Stimulated activated CD4-positive, alpha-beta T cell treated with anti-CD3 and anti-CD28 coated beads, Interleukin-4, amount 100 ng/mL, for 1 hour (primary cell): ENCODE results near the gene PSENEN.

ENCODE experiments used
- DNase-seq: peaks from one replicate; pipeline ENCODE4 v3.0.0-alpha.2; 2020

The PSENEN gene, protein sequence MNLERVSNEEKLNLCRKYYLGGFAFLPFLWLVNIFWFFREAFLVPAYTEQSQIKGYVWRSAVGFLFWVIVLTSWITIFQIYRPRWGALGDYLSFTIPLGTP

DNA sequence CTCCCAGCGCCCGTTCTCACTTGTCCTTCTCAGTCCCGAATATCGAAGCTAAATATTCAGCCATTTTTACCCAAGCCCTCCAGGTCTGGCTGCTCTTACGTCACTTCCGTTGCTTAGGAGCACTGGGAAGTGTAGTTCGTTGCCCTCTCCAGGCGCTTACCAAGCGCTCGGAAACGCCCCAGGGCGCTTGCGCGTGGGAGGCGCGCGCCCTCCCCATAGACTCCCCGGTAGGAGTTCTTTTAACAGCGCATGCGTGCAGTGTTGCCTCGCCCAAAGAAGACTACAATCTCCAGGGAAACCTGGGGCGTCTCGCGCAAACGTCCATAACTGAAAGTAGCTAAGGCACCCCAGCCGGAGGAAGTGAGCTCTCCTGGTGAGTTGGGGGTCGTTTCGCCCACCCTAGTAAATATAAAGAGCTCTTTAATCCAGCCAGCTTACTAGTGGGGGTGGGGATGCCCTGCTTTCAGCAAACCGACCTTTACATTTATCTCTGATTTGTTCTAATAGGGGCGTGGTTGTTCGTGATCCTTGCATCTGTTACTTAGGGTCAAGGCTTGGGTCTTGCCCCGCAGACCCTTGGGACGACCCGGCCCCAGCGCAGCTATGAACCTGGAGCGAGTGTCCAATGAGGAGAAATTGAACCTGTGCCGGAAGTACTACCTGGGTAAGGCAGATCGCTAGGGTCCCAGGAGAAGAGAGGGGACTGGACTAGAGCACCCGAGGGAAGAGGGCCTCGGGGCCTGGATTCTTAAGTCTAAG, at the start of gene PSENEN, which contains the start of gene U2AF1L4:
Gene PSENEN (plus strand): TSS at position 324 of the 759 bp plus-strand sequence. CDS start 280 bp downstream, at position 604.
Gene U2AF1L4 (minus strand): TSS at position 91 of the 759 bp plus-strand sequence. CDS start 27 bp downstream, at position 64.
- peak; percentile 92 for DNase-seq

- no peak for DNase-seq
Observed at GRCh38 chr19:35695895-35696422, 49.5 kb upstream of the PSENEN start.

- DNase-seq = no peak
Observed at GRCh38 chr19:35696835-35697234, 48.6 kb upstream of the PSENEN start.

DNA sequence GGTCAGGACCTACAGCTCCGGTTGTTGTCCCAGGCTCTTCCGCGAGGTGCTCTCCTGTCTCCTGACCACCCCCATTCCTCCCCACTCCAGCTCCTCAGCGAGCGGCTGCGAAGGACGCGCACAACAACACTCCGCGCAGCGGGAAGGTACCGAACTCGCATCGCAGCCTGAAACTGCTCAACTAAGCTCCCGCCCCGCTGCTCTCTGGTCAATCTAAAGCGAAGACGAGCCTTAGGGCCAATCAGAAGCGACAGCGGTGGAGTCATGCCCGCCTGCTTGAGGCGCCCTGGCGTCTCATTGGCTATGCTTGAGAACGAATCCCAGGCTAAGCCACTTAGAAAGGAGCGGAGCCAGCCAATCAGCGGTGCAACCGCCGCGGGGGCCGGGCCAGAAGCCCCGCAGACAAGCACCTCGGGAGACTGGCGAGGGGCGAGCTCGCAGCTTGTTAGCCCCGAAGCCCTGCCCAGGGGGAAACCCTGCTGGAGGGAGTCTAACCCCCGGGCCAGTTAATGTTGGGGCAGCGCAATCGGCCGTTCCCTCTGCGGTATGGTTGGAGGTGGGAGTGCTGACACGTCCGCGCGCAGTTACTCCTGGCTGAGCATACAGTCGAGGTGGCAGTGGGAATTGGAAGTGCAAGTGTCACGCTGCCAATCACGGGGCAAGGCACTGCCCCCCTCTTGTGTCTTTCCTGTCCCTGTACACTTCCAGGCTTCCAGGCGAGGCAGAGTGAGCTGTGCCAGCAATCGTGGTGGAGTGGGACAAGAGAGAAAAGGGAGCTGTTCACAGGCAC, 43.0 kb upstream of the PSENEN start:
- peak; percentile 89 for DNase-seq

GRCh38 chr19:35703343-35703742, 42.1 kb upstream of the PSENEN start:
- no peak for DNase-seq

GRCh38 chr19:35704218-35704617, 41.2 kb upstream of the PSENEN start, which contains the start of gene ZBTB32:
Gene ZBTB32 (plus strand): TSS chr19:35704558. CDS start chr19:35714627, 10,069 bp downstream.
- no peak for DNase-seq

DNA sequence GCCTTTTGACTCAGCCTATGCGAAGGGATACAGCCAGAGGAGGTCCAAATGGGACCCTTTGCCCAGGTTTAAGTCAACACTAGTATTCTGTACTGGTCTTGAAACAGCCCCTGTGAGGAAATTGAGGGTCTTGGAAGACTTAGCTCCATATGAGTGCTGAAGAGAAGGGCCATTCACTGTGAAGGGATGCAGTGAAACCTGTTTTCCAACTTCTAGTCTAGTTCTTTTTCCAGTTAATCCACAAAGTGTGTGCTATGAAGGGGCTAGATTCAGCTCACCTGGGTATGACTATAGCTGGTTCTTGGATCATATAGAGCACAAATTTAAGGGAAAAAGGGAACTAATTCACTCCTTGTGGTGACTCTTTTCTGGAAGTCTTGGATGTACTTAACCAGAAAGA, 37.1 kb upstream of the PSENEN start:
- DNase-seq = no peak

DNA sequence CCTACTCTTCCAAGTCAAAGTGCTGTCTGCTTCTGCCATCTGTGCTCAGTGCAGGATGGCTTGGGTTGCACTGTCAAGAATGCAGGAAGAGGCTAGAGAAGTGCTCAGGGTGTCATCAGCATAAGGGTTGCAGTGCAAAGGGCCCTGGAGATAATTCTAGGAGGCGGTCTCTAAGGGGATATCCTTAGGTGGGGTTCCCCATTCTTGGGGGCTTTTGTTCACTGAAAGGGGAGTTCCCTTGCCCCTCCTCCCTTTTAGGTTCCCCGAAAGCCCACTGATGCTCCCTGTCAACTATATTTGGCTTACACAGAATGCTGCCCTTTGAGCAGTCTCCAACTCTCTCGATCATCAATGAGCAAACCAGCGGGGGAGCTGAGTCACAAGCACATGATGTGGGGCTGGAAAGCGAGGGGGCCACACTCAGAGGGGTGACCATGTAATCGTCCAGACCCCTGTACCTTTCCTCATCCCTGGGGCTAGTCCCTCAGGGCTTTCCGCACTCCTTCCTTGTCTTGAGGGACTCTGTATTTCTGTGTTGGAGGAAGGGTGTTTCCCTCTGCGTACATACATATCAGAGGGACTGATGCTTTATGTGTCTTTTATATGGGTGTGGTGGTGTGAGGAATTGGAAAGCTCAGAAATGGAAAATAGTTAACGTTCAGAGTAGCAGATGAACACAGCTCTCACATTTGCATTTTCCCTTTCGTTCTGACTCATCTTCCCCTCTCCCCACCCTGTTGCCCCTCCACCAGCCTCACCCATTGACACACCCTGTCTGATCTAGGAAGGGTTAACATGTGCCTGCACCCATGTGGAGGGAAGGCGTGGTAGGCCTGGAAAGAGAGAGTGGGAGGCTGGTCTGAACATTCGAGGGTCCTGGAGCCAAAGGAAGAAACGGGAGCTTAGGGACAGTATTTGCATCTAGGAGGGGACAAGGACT, 34.4 kb upstream of the PSENEN start:
- DNase-seq = peak; percentile 52

DNA sequence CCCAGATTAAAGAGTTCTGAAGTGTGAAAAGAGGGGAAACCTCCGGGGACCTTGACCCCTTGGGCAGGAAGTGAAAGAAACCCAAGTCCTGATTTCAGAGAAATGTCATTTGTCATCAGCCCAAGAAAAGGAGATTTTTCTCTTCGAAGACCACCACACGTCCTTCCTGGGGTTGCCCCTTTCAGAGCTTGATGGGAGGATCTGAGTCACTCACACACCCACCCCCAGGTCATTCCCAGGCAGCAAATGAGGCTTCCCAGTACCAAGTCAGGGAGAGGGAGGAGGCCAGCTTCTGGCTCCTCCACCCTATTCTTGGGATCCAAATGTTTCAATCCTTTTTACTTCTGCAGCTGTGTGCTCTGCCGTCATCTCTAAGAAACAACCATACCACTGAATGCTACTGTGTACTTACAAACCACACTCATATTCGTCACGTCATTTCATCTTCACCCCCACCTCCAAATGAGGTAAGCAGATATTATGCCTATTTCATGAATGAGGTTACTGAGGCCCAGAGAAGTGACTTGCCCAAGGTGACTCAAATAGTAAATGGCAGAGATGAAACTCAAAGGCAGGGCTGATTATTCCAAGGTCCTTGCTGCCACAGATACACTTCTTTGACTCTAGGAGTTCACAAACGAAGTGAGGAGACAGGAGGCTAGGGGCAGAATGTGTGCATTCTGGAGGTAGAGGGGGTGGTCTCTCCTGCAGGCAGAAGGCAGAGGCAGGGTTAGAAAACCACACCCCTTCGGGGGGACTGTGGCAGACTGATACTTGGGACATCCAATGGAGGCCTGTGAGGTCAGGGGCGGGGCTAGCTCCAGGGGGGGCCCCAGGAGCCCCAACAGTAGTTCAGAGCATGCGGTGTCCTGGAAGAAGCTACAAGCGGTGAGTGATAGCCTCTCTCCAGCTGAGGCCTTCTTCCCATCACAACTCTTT, 32.6 kb upstream of the PSENEN start:
- peak; percentile 58 for DNase-seq

DNA sequence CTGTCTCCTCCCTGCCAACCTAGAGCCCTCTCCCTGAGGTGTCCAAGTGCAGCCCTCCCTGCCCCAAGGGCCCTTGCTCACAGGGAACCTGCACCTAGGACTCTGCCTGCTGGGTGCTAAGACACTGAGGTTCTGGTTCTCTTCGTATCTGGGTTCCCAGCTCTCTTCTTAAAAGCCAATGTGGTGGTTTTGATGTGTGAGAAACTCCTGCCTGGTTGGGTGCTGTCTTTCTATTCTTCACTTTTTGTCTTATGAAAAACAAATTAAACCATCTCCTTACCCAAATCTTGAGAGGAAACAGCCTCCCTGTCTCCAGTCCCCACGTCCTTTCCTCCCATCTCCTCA, 32.0 kb upstream of the PSENEN start:
- no peak for DNase-seq

- no peak for DNase-seq
Observed at GRCh38 chr19:35713904-35714495, 31.5 kb upstream of the PSENEN start.

DNA sequence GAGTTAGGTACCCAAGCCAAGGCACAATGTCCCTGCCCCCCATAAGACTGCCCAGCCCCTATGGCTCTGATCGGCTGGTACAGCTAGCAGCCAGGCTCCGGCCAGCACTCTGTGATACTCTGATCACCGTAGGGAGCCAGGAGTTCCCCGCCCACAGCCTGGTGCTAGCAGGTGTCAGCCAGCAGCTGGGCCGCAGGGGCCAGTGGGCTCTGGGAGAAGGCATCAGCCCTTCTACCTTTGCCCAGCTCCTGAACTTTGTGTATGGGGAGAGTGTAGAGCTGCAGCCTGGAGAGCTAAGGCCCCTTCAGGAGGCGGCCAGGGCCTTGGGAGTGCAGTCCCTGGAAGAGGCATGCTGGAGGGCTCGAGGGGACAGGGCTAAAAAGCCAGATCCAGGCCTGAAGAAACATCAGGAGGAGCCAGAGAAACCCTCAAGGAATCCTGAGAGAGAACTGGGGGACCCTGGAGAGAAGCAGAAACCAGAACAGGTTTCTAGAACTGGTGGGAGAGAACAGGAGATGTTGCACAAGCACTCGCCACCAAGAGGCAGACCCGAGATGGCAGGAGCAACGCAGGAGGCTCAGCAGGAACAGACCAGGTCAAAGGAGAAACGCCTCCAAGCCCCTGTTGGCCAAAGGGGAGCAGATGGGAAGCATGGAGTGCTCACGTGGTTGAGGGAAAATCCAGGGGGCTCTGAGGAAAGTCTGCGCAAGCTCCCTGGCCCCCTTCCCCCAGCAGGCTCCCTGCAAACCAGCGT, 30.7 kb upstream of the PSENEN start:
- no peak for DNase-seq

- DNase-seq = no peak
Observed at GRCh38 chr19:35715355-35715809, 30.1 kb upstream of the PSENEN start.

DNA sequence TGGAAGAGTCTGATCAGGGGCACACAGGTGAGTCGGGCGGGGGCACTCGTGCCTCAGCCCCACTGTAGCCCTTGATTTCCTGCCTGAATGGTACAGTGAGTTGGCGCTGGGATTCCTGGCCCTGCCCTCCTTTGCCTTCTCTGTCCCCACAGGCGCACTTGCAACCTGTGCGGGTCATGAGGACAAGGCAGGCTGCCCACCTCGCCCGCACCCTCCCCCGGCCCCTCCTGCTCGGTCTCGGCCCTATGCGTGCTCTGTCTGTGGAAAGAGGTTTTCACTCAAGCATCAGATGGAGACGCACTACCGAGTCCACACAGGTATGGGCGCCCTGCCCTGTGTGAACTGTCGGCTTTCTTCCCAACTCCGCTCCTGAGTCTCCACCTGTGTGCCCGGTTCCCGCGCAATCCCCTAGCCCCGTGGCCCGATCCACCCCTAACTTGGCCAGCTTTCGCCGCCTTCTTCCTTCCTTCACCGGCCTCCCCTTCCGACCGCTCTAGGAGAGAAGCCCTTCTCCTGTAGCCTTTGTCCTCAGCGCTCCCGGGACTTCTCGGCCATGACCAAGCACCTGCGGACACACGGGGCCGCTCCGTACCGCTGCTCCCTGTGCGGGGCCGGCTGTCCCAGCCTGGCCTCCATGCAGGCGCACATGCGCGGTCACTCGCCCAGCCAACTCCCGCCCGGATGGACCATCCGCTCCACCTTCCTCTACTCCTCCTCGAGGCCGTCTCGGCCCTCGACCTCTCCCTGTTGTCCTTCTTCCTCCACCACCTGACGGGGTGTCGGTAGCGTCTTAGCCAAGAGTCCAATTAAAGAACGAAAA, 29.3 kb upstream of the PSENEN start:
- no peak for DNase-seq

DNA sequence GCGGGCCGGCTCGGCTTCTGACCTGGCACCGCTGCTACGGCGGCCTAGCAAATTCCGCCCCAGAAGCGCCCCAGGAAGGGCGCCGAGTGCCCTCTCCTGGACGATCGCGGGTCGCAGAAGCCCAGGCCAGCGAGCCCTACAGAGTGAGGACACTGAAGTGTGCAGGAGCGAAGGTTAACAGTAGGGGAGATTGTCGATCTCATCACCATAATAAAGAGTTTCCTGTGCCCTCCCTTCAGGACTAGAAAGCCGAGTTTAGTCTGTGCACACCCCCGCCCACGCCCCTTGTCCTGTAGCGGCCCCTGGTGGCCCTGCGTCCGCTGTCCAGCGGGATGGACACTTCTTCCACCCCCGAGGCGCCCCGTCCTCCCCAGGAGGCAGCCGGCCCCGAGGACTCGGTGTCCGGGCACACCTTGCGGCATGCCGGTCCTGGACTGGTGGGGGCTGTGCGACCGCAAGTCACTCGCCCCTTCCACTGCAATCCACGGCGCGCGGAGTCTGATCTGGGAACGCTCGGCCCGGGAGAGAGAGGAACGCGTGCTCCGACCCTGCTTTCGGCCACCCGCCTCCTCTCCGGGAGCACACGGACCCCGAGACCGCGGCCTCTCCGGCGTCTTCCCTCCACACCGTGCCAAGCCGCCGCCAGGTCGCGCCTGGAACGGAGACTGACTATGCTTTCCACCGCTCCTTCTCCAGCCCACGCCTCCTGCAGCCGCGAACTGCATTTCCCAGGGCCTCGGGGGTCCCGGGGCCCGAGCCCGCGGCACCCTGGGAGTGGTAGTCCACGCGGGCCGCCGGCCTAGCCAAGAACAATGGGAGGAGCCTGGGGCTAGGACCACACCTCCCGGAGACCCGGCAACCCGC, 28.4 kb upstream of the PSENEN start:
- peak; percentile 96 for DNase-seq

DNA sequence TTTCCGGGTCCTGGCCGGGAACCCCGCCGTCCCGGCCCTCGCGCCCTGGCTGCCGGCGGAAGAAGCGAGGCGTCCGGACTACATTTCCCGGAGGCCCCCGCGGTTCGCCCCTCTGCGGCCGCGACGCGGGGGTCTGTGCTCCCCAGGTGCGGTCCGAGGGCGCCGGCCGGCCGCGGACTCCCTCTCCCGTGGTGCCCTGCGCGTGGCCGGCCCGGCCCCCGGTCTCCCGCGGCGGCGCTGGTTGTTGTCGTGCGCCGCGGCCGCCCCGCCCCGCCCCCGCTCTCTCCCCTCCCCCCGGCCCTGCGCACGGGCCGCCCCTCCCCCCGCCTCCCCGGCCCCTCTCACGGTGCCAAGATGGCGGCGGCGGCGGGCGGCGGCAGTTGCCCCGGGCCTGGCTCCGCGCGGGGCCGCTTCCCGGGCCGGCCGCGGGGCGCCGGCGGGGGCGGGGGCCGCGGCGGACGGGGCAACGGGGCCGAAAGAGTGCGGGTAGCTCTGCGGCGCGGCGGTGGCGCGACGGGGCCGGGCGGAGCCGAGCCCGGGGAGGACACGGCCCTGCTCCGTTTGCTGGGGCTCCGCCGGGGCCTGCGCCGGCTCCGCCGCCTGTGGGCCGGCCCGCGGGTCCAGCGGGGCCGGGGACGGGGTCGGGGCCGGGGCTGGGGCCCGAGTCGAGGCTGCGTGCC, 27.6 kb upstream of the PSENEN start, which contains the start of gene KMT2B:
Gene KMT2B (plus strand): TSS at position 339 of the 680 bp plus-strand sequence. CDS start 16 bp downstream, at position 355.
- DNase-seq = no peak
